Suprapubic skin (tissue), 3 donors: Measurements from ENCODE around the gene IFT43.

Experiments
- CTCF ChIP-seq, 2 donors: fragments of 200-600 bp in 1 of 2; fragments of 450-650 bp in 1 of 2; sonication (generic) in 1 of 2; IDR thresholded peaks; one replicate each; pipeline ENCODE4 v1.5.1; 2016 to 2019; ENCODE audit warnings: antibody characterized with exemption in 2 of 2, mild to moderate bottlenecking in 1 of 2, moderate library complexity in 1 of 2
- EP300 ChIP-seq: sonication (generic); formaldehyde crosslinking; IDR thresholded peaks from one replicate; pipeline ENCODE4 v1.6.1; 2017; ENCODE audit warnings: antibody characterized with exemption
- POLR2A ChIP-seq, 2 donors: fragments of 450-650 bp; IDR thresholded peaks; one replicate each; pipeline ENCODE4 v1.6.1; 2017; ENCODE audit warnings: antibody characterized with exemption in 2 of 2, mild to moderate bottlenecking in 2 of 2, moderate library complexity in 2 of 2

GRCh38 chr14:75972801-75973421, 12.7 kb upstream of the IFT43 start:
- no peak for TF ChIP-seq CTCF (IDR thresholded peaks at IDR 0.05)
- no peak for TF ChIP-seq EP300
- TF ChIP-seq POLR2A (IDR thresholded peaks at IDR 0.05), result no peak
